Mesendoderm (in vitro differentiated cells): ENCODE results near the gene THRSP.
"Not testable (repeated sequence)": the region's sequence is repeated elsewhere in the genome, so short reads cannot be mapped to it uniquely, and the experiment has no call there.

Experiments
- DNase-seq: peaks from one replicate; pipeline ENCODE4 v3.0.0; 2013
- H2AK5ac ChIP-seq: 2 replicates; pipeline ENCODE4 v1.6.1; 2013; ENCODE audit warnings: low read length, inconsistent platforms
- H2BK120ac ChIP-seq: 2 replicates; pipeline ENCODE4 v1.6.1; 2013; ENCODE audit warnings: low read depth, mild to moderate bottlenecking, low read length, moderate library complexity, mixed read lengths
- H2BK15ac ChIP-seq: replicated peaks from 2 replicates; pipeline ENCODE4 v1.6.1; 2013; ENCODE audit warnings: low read depth, mild to moderate bottlenecking, moderate library complexity
- H2BK5ac ChIP-seq: 2 replicates; pipeline ENCODE4 v1.6.1; 2013; ENCODE audit warnings: low read length, inconsistent platforms
- H3K18ac ChIP-seq: 2 replicates; pipeline ENCODE4 v1.6.1; 2013; ENCODE audit warnings: mild to moderate bottlenecking, low read length, mixed read lengths
- H3K23ac ChIP-seq: one replicate; pipeline ENCODE4 v1.6.1; 2013; ENCODE audit warnings: low read length
- H3K27ac ChIP-seq: 2 replicates; pipeline ENCODE4 v1.5.1; 2013; ENCODE audit warnings: low read depth, mild to moderate bottlenecking, inconsistent platforms, low read length, moderate library complexity
- H3K27me3 ChIP-seq: 2 replicates; pipeline ENCODE4 v1.6.1; 2013; ENCODE audit warnings: low read length, control low read depth, mild to moderate bottlenecking, inconsistent platforms; ENCODE audit not compliant: insufficient read depth, poor library complexity
- H3K36me3 ChIP-seq: 2 replicates; pipeline ENCODE4 v1.6.1; 2013; ENCODE audit warnings: low read length, inconsistent platforms; ENCODE audit not compliant: control insufficient read depth, insufficient read depth
- H3K4ac ChIP-seq: one replicate; pipeline ENCODE4 v1.6.1; 2013; ENCODE audit warnings: low read depth, mild to moderate bottlenecking, low read length, moderate library complexity
- H3K4me1 ChIP-seq: 2 replicates; pipeline ENCODE4 v1.6.1; 2013; ENCODE audit warnings: low read depth, low read length, inconsistent platforms; ENCODE audit not compliant: control insufficient read depth
- H3K4me2 ChIP-seq: 2 replicates; pipeline ENCODE4 v1.6.1; 2013; ENCODE audit warnings: low read length
- H3K4me3 ChIP-seq: 2 replicates; pipeline ENCODE4 v1.5.1; 2013; ENCODE audit warnings: mild to moderate bottlenecking, low read length
- H3K56ac ChIP-seq: one replicate; pipeline ENCODE4 v1.6.1; 2013; ENCODE audit warnings: low read length
- H3K79me1 ChIP-seq: 2 replicates; pipeline ENCODE4 v1.6.1; 2013; ENCODE audit warnings: low read length, inconsistent platforms
- H3K79me2 ChIP-seq: 2 replicates; pipeline ENCODE4 v1.6.1; 2013; ENCODE audit warnings: mild to moderate bottlenecking, low read length; ENCODE audit not compliant: control insufficient read depth, insufficient read depth
- H3K9ac ChIP-seq: 2 replicates; pipeline ENCODE4 v1.6.1; 2013; ENCODE audit warnings: low read length, inconsistent platforms
- H4K5ac ChIP-seq: one replicate; pipeline ENCODE4 v1.6.1; 2013; ENCODE audit warnings: low read length
- H4K8ac ChIP-seq: one replicate; pipeline ENCODE4 v1.6.1; 2013; ENCODE audit warnings: low read depth, mild to moderate bottlenecking, control low read depth, low read length, moderate library complexity
- WGBS: extraction: QIAGEN DNeasy Blood & Tissue Kit; methylation state at CpG from one replicate; pipeline ENCODE4 v1.1.7; 2013; ENCODE audit warnings: low lambda C conversion rate, missing lambda C conversion rate; ENCODE audit not compliant: insufficient coverage; ENCODE audit errors: extremely low coverage; 5-methylcytosine and 5-hydroxymethylcytosine counted together

The THRSP gene

GRCh38 chr11:78081583-78081982, 17.9 kb downstream of the THRSP start:
- peaks cover 2% of the 10 kb centered on the region for H3K4me1 ChIP-seq
- H3K79me1 ChIP-seq = peaks cover 15% of the 10 kb centered on the region
- H3K9ac ChIP-seq = no peak overlapping the region
- peaks cover 27% of the 10 kb centered on the region for H3K79me2 ChIP-seq
- no peak overlapping the region for H2BK120ac ChIP-seq
- H3K4me3 ChIP-seq = no peak overlapping the region
- no peaks in the 10 kb centered on the region for H3K36me3 ChIP-seq
- no peak overlapping the region for H3K27ac ChIP-seq
- H3K4me2 ChIP-seq = no peak overlapping the region
- H3K4ac ChIP-seq = no peak overlapping the region
- H2BK5ac ChIP-seq = no peak overlapping the region
- H3K18ac ChIP-seq = no peak overlapping the region
- no peak overlapping the region for H4K8ac ChIP-seq
- H3K23ac ChIP-seq = no peak overlapping the region
- WGBS = no CpG with 5 or more reads among the region's 6 CpGs
- no peak overlapping the region for H3K56ac ChIP-seq
- H2BK15ac ChIP-seq = no peak overlapping the region
- no peak overlapping the region for H4K5ac ChIP-seq
- no peak overlapping the region for H2AK5ac ChIP-seq
- DNase-seq = no peak
- H3K27me3 ChIP-seq = no peaks in the 10 kb centered on the region

GRCh38 chr11:78082146-78082545, 18.5 kb downstream of the THRSP start:
- WGBS = no CpG with 5 or more reads among the region's 8 CpGs
- no peak overlapping the region for H3K56ac ChIP-seq
- H3K23ac ChIP-seq = no peak overlapping the region
- H3K4me1 ChIP-seq = no peaks in the 10 kb centered on the region
- H2BK5ac ChIP-seq = no peak overlapping the region
- no peak overlapping the region for H3K27ac ChIP-seq
- no peak overlapping the region for H2BK15ac ChIP-seq
- H2AK5ac ChIP-seq = no peak overlapping the region
- H3K4ac ChIP-seq = no peak overlapping the region
- no peak overlapping the region for H3K18ac ChIP-seq
- H4K5ac ChIP-seq = no peak overlapping the region
- H3K36me3 ChIP-seq = no peaks in the 10 kb centered on the region
- peaks cover 22% of the 10 kb centered on the region for H3K79me2 ChIP-seq
- DNase-seq = no peak
- H3K27me3 ChIP-seq = no peaks in the 10 kb centered on the region
- H4K8ac ChIP-seq = no peak overlapping the region
- no peak overlapping the region for H3K9ac ChIP-seq
- H2BK120ac ChIP-seq = no peak overlapping the region
- peaks cover 12% of the 10 kb centered on the region for H3K79me1 ChIP-seq
- H3K4me3 ChIP-seq = no peak overlapping the region
- no peak overlapping the region for H3K4me2 ChIP-seq

GRCh38 chr11:78083021-78083420, 19.4 kb downstream of the THRSP start:
- H3K4me1 ChIP-seq = no peaks in the 10 kb centered on the region
- H3K4me3 ChIP-seq = no peak overlapping the region
- H2BK5ac ChIP-seq = no peak overlapping the region
- no peak overlapping the region for H2AK5ac ChIP-seq
- no CpG with 5 or more reads among the region's 4 CpGs for WGBS
- no peak overlapping the region for H3K27ac ChIP-seq
- no peak overlapping the region for H2BK15ac ChIP-seq
- no peak overlapping the region for H4K8ac ChIP-seq
- no peaks in the 10 kb centered on the region for H3K36me3 ChIP-seq
- peaks cover 15% of the 10 kb centered on the region for H3K79me2 ChIP-seq
- H2BK120ac ChIP-seq = no peak overlapping the region
- peaks cover 9% of the 10 kb centered on the region for H3K79me1 ChIP-seq
- H3K4me2 ChIP-seq = no peak overlapping the region
- no peak overlapping the region for H3K56ac ChIP-seq
- no peak overlapping the region for H3K4ac ChIP-seq
- DNase-seq = no peak
- no peak overlapping the region for H4K5ac ChIP-seq
- H3K9ac ChIP-seq = no peak overlapping the region
- no peaks in the 10 kb centered on the region for H3K27me3 ChIP-seq
- H3K23ac ChIP-seq = no peak overlapping the region
- no peak overlapping the region for H3K18ac ChIP-seq

- H2BK15ac ChIP-seq, DNase-seq, H2BK120ac ChIP-seq, H2AK5ac ChIP-seq, H4K8ac ChIP-seq, H3K27me3 ChIP-seq, H4K5ac ChIP-seq, H2BK5ac ChIP-seq, H3K4me1 ChIP-seq, H3K9ac ChIP-seq, H3K4ac ChIP-seq, H3K56ac ChIP-seq, H3K79me1 ChIP-seq, H3K79me2 ChIP-seq, H3K4me3 ChIP-seq, H3K36me3 ChIP-seq, H3K18ac ChIP-seq, H3K4me2 ChIP-seq, H3K27ac ChIP-seq, H3K23ac ChIP-seq: not testable (repeated sequence)
- no CpG with 5 or more reads among the region's 8 CpGs for WGBS
These were observed 20.8 kb downstream of the THRSP start for GRCh38 chr11:78084506-78084905.

GRCh38 chr11:78085972-78086371, 22.3 kb downstream of the THRSP start:
- no peak overlapping the region for H3K18ac ChIP-seq
- DNase-seq = no peak
- H3K4me3 ChIP-seq = no peak overlapping the region

GRCh38 chr11:78086521-78087074, 22.9 kb downstream of the THRSP start:
- H3K4me2 ChIP-seq, H2BK15ac ChIP-seq, H3K4ac ChIP-seq, H3K36me3 ChIP-seq, H4K8ac ChIP-seq, H3K79me2 ChIP-seq, H3K27me3 ChIP-seq, H2BK120ac ChIP-seq, DNase-seq, H4K5ac ChIP-seq, H3K9ac ChIP-seq, H3K79me1 ChIP-seq, H2BK5ac ChIP-seq, H2AK5ac ChIP-seq, H3K18ac ChIP-seq, H3K27ac ChIP-seq, H3K23ac ChIP-seq, H3K4me1 ChIP-seq, H3K56ac ChIP-seq, H3K4me3 ChIP-seq: not testable (repeated sequence)
- no CpG with 5 or more reads among the region's 6 CpGs for WGBS

More at GRCh38 chr11:78085972-78086371, 22.3 kb downstream of the THRSP start:
- no peak overlapping the region for H2BK15ac ChIP-seq
- H3K79me2 ChIP-seq = no peaks in the 10 kb centered on the region
- no peak overlapping the region for H2AK5ac ChIP-seq
- no peak overlapping the region for H3K9ac ChIP-seq
- H3K36me3 ChIP-seq = no peaks in the 10 kb centered on the region
- H2BK5ac ChIP-seq = no peak overlapping the region
- H3K4me2 ChIP-seq = no peak overlapping the region
- no peak overlapping the region for H3K4ac ChIP-seq
- no peak overlapping the region for H4K5ac ChIP-seq
- WGBS = no CpG with 5 or more reads among the region's 3 CpGs
- H3K79me1 ChIP-seq = no peaks in the 10 kb centered on the region
- no peak overlapping the region for H3K23ac ChIP-seq
- H3K56ac ChIP-seq = no peak overlapping the region
- H3K4me1 ChIP-seq = no peaks in the 10 kb centered on the region
- no peaks in the 10 kb centered on the region for H3K27me3 ChIP-seq
- no peak overlapping the region for H4K8ac ChIP-seq
- no peak overlapping the region for H3K27ac ChIP-seq
- H2BK120ac ChIP-seq = no peak overlapping the region
